Neural cell (in vitro differentiated cells): ENCODE measurements around the gene FERMT2. TPM values are rescaled to one million over a fixed set of nuclear protein-coding genes. Genes with fewer than 3 reads are reported as not detected.

Experiments used
- H2AFZ ChIP-seq: fragments of 200-600, 300-800 bp; sonication (generic), shearing (Covaris generic); 2 replicates; pipeline ENCODE4 v1.6.0; 2014; ENCODE audit warnings: low read depth, mild to moderate bottlenecking, antibody characterized with exemption, low read length, moderate library complexity
- H3F3A ChIP-seq: fragments of 200-600 bp; shearing (Covaris generic); 2 replicates; pipeline ENCODE4 v1.6.1; 2016; ENCODE audit warnings: mild to moderate bottlenecking, moderate library complexity, mixed read lengths, antibody characterized with exemption, low read length; ENCODE audit not compliant: insufficient read depth, poor library complexity, severe bottlenecking
- H3K27ac ChIP-seq: fragments of 200-600, 300-800 bp; sonication (generic), shearing (Covaris generic); 2 replicates; pipeline ENCODE4 v1.5.1; 2014; ENCODE audit warnings: mild to moderate bottlenecking, low read length, moderate library complexity
- H3K27me3 ChIP-seq: fragments of 300-800, 200-600 bp; sonication (generic), shearing (Covaris generic); 2 replicates; pipeline ENCODE4 v1.6.0; 2014; ENCODE audit warnings: mild to moderate bottlenecking, low read depth, low read length, moderate library complexity; ENCODE audit not compliant: insufficient read depth
- H3K36me3 ChIP-seq: fragments of 300-800, 200-600 bp; sonication (generic), shearing (Covaris generic); 2 replicates; pipeline ENCODE4 v1.5.1; 2014; ENCODE audit warnings: mild to moderate bottlenecking, antibody characterized with exemption, low read length, moderate library complexity; ENCODE audit not compliant: insufficient read depth
- H3K4me2 ChIP-seq: fragments of 300-800, 200-600 bp; sonication (generic), shearing (Covaris generic); 2 replicates; pipeline ENCODE4 v1.6.0; 2014; ENCODE audit warnings: mild to moderate bottlenecking, low read length
- H3K4me3 ChIP-seq: fragments of 300-800, 200-600 bp; sonication (generic), shearing (Covaris generic); 2 replicates; pipeline ENCODE4 v1.5.1; 2014; ENCODE audit warnings: mild to moderate bottlenecking, low read length, moderate library complexity
- H3K79me2 ChIP-seq: fragments of 200-600 bp; shearing (Covaris generic); replicated peaks from 2 replicates; pipeline ENCODE4 v1.6.0; 2014; ENCODE audit warnings: mild to moderate bottlenecking, low read length, moderate library complexity; ENCODE audit not compliant: insufficient read depth
- H3K9ac ChIP-seq: fragments of 300-800, 200-600 bp; sonication (generic), shearing (Covaris generic); 2 replicates; pipeline ENCODE4 v1.6.1; 2016; ENCODE audit warnings: mild to moderate bottlenecking, low read length, mixed read lengths
- H3K9me2 ChIP-seq: fragments of 200-600 bp; shearing (Covaris generic); 2 replicates; pipeline ENCODE4 v1.6.1; 2016; ENCODE audit warnings: mild to moderate bottlenecking, low read length, mixed read lengths; ENCODE audit not compliant: insufficient read depth
- H3K9me3 ChIP-seq: fragments of 200-600, 300-800 bp; sonication (generic), shearing (Covaris generic); 2 replicates; pipeline ENCODE4 v1.6.1; 2016; ENCODE audit warnings: mild to moderate bottlenecking, mixed run types, low read length, moderate library complexity, mixed read lengths
- H4K20me1 ChIP-seq: fragments of 200-600 bp; shearing (Covaris generic); 2 replicates; pipeline ENCODE4 v1.6.1; 2016; ENCODE audit warnings: mild to moderate bottlenecking, mixed run types; ENCODE audit not compliant: insufficient read depth
- CTCF ChIP-seq: fragments of 450-650 bp; IDR thresholded peaks from 2 replicates; pipeline ENCODE4 v1.5.1; 2014; ENCODE audit warnings: antibody characterized with exemption, mild to moderate bottlenecking, moderate library complexity; ENCODE audit not compliant: poor library complexity, severe bottlenecking
- EP300 ChIP-seq: fragments of 450-650 bp; conservative IDR thresholded peaks from 2 replicates; pipeline ENCODE4 v1.6.1; 2014; ENCODE audit warnings: antibody characterized with exemption, mild to moderate bottlenecking, moderate library complexity; ENCODE audit not compliant: poor library complexity, severe bottlenecking
- EZH2 ChIP-seq: fragments of 200-600, 300-800 bp; shearing (Covaris generic), sonication (generic); IDR thresholded peaks from 2 replicates; pipeline ENCODE4 v1.6.1; 2014; ENCODE audit warnings: antibody characterized with exemption, low read length, borderline replicate concordance, mild to moderate bottlenecking; ENCODE audit not compliant: insufficient read depth, poor library complexity, severe bottlenecking
- MXI1 ChIP-seq: fragments of 450-650 bp; conservative IDR thresholded peaks from 2 replicates; pipeline ENCODE4 v1.6.1; 2014; ENCODE audit warnings: antibody characterized with exemption, mild to moderate bottlenecking; ENCODE audit not compliant: poor library complexity, severe bottlenecking
- POLR2AphosphoS5 ChIP-seq: IDR thresholded peaks from 2 replicates; pipeline ENCODE4 v1.6.1; 2012
- RAD21 ChIP-seq: fragments of 450-650 bp; conservative IDR thresholded peaks from 2 replicates; pipeline ENCODE4 v1.6.1; 2014; ENCODE audit warnings: antibody characterized with exemption, mild to moderate bottlenecking, moderate library complexity
- REST ChIP-seq: IDR thresholded peaks from 2 replicates; pipeline ENCODE4 v1.6.1; 2012; ENCODE audit warnings: borderline replicate concordance
- SMC3 ChIP-seq: fragments of 450-650 bp; conservative IDR thresholded peaks from 2 replicates; pipeline ENCODE4 v1.6.1; 2014; ENCODE audit warnings: antibody characterized with exemption, mild to moderate bottlenecking, moderate library complexity; ENCODE audit not compliant: poor library complexity
- TAF1 ChIP-seq: IDR thresholded peaks from 2 replicates; pipeline ENCODE4 v1.6.1; 2012; ENCODE audit warnings: low read depth
- polyA plus RNA-seq: library from polyadenylated mRNA; depleted of rRNA; stranded (reverse); fragments of >200 nt; gene quantifications from 2 replicates; pipeline ENCODE4 v1.2.3, GENCODE V29; 2014

Gene FERMT2
- polyA plus RNA-seq, 1 donor from 2014 or later: 59.6 TPM

- no peaks in the 10 kb centered on the region for H4K20me1 ChIP-seq
- H3K27ac ChIP-seq: no peak overlapping the region
- H3K4me3 ChIP-seq: no peak overlapping the region
- H3K9me2 ChIP-seq: no peaks in the 10 kb centered on the region
- TF ChIP-seq MXI1: no peak
- TF ChIP-seq POLR2AphosphoS5: no peak
- no peak for TF ChIP-seq REST
- TF ChIP-seq EZH2: no peak
- no peak for TF ChIP-seq TAF1
- TF ChIP-seq SMC3: no peak
- no peak for TF ChIP-seq CTCF
- TF ChIP-seq RAD21: no peak
- TF ChIP-seq EP300: no peak
- no peaks in the 10 kb centered on the region for H3K27me3 ChIP-seq
- no peaks in the 10 kb centered on the region for H3F3A ChIP-seq
- no peaks in the 10 kb centered on the region for H3K9me3 ChIP-seq
- H3K9ac ChIP-seq: no peak overlapping the region
- no peak overlapping the region for H3K4me2 ChIP-seq
- H2AFZ ChIP-seq: no peak overlapping the region
- H3K36me3 ChIP-seq: no peaks in the 10 kb centered on the region
- no peaks in the 10 kb centered on the region for H3K79me2 ChIP-seq
Measured at GRCh38 chr14:52987514-52987913, 36.7 kb upstream of the FERMT2 start.

GRCh38 chr14:52987042-52987441 is 36.2 kb upstream of the FERMT2 start:
- Histone ChIP-seq H3K4me3 (no peak overlapping the region), H3K4me2 (no peak overlapping the region), H4K20me1 (no peaks in the 10 kb centered on the region), H2AFZ (no peak overlapping the region), H3K9me3 (no peaks in the 10 kb centered on the region), H3K79me2 (no peaks in the 10 kb centered on the region), H3K9me2 (no peaks in the 10 kb centered on the region), H3F3A (no peaks in the 10 kb centered on the region), H3K27me3 (no peaks in the 10 kb centered on the region), H3K9ac (no peak overlapping the region), H3K36me3 (no peaks in the 10 kb centered on the region), H3K27ac (no peak overlapping the region)
- TF ChIP-seq CTCF: no peak
- no peak for TF ChIP-seq RAD21
- no peak for TF ChIP-seq MXI1
